HepG2 (cell line): ENCODE data around the gene FOSL2. TPM values are rescaled to one million over a fixed set of nuclear protein-coding genes. Genes with fewer than 3 reads are reported as not detected.

Source experiments
- CHD4 ChIP-seq: fragments of 200-600 bp; sonication (generic); IDR thresholded peaks from 2 replicates; pipeline ENCODE4 v1.7.0; 2017; ENCODE audit warnings: mild to moderate bottlenecking, low read length, borderline replicate concordance
- HOXA7 ChIP-seq: sonication (generic); formaldehyde crosslinking; IDR thresholded peaks from 2 replicates; pipeline ENCODE4 v1.8.1; 2022; ENCODE audit warnings: mild to moderate bottlenecking, missing genetic modification reagents, moderate library complexity
- PCBP1 ChIP-seq: fragments of 200-400 bp; formaldehyde crosslinking; IDR thresholded peaks from 2 replicates; pipeline ENCODE4 v1.6.1; 2017; ENCODE audit warnings: mild to moderate bottlenecking, low read depth, low read length, borderline replicate concordance
- REL ChIP-seq: sonication (generic); formaldehyde crosslinking; conservative IDR thresholded peaks from 2 replicates; pipeline ENCODE4 v1.8.0; 2022; ENCODE audit warnings: mild to moderate bottlenecking, missing genetic modification reagents, moderate library complexity
- REPIN1 ChIP-seq: sonication (generic); formaldehyde crosslinking; IDR thresholded peaks from 2 replicates; pipeline ENCODE4 v1.8.0; 2022; ENCODE audit warnings: missing genetic modification reagents, low read depth, mild to moderate bottlenecking, borderline replicate concordance
- SNAPC2 ChIP-seq: sonication (generic); formaldehyde crosslinking; IDR thresholded peaks from 2 replicates; pipeline ENCODE4 v1.8.1; 2022; ENCODE audit warnings: mild to moderate bottlenecking, missing genetic modification reagents
- ZNF263 ChIP-seq: sonication (generic); formaldehyde crosslinking; IDR thresholded peaks from 2 replicates; pipeline ENCODE4 v1.4.0; 2020; ENCODE audit warnings: missing genetic modification reagents
- polyA plus RNA-seq, 8 experiments: library from polyadenylated mRNA; depleted of rRNA in 3 of 8; stranded (reverse) in 7 of 8; unstranded in 1 of 8; fragments of >200 nt; fragmentation: Illumina TruSeq in 4 of 8; extraction: Trizol in 4 of 8; gene quantifications; 2 replicates each; pipeline versions ENCODE4 v1.2.1 to v1.2.3, GENCODE V29; 2011 to 2016; ENCODE audit warnings: low read depth in 4 of 8, missing spikeins in 1 of 8, mixed read lengths in 1 of 8; ENCODE audit not compliant: insufficient read depth in 1 of 8
- total RNA-seq, 5 experiments: library from RNA; depleted of rRNA; stranded (reverse); fragments of >200 nt; fragmentation: Illumina TruSeq; extraction: Trizol; gene quantifications; 2 replicates each; pipeline ENCODE4 v1.2.3, GENCODE V29; 2016; ENCODE audit warnings: low read depth in 1 of 5
- TF ChIP-seq, protein P1 (sequence below): IDR thresholded peaks from 2 replicates; pipeline ENCODE4 v1.6.1; 2016
- TF ChIP-seq, protein P2 (sequence below): sonication (generic); formaldehyde crosslinking; conservative IDR thresholded peaks from 2 replicates; pipeline ENCODE4 v1.5.0; 2020; ENCODE audit warnings: missing genetic modification reagents
- TF ChIP-seq, protein P3 (sequence below): sonication (generic); formaldehyde crosslinking; IDR thresholded peaks from 2 replicates; pipeline ENCODE4 v1.5.0; 2020; ENCODE audit warnings: missing genetic modification reagents
- TF ChIP-seq, protein P4 (sequence below): sonication (generic); formaldehyde crosslinking; IDR thresholded peaks from 2 replicates; pipeline ENCODE4 v1.4.0; 2020; ENCODE audit warnings: missing genetic modification reagents
- TF ChIP-seq, protein P5 (sequence below): sonication (generic); formaldehyde crosslinking; IDR thresholded peaks from 2 replicates; pipeline ENCODE4 v1.5.1; 2020; ENCODE audit warnings: mild to moderate bottlenecking, missing genetic modification reagents
- TF ChIP-seq, protein P6 (sequence below): sonication (generic); formaldehyde crosslinking; IDR thresholded peaks from 2 replicates; pipeline ENCODE4 v1.4.0; 2020; ENCODE audit warnings: missing genetic modification reagents, borderline replicate concordance

Gene FOSL2
- total and polyA plus RNA-seq, 2 of the 13 experiments (the other 11 are each of a cell fraction or from before 2014, with no cell fraction given), result 3.4 to 18.1 TPM

DNA sequence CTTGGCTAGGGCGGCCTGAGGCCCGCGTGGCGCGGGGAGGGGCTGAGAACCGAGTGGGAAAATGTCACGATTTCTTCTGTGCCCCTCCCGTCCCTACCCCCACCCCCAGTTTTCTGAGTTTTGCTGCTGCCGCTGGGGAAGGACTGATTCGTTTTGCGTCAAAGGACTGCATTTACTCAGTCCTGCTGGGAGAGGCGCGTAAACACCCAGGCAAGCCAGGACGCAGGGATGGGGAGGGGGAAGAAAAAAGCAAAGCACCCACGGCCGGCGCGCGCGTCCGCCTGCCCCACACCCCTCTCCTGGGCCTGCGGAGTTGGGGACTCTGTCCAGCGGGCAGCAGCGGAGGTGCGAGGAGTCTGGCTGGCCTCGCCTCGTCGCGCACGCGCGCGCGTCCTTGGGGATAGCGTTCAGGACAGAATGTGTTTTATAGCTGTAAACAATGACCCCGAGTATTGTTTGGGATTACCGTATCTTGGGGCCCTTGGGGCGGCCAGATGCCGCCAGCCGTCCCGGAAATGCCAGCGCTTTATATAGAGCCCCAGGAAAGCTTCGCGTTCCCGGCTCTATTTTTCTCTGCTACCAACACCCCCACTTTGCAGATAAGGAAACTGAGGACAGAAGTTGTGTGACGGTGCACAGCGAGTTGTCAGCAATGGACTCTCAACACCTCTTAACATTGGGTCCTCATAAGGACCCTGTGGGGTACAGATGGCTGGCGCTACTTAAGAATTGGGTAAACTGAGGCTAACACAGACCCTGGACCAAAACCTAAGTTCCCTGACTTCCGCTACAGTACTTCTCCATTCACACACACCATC, 1.7 kb upstream of the FOSL2 start (continued):
- TF ChIP-seq, protein P1, sequence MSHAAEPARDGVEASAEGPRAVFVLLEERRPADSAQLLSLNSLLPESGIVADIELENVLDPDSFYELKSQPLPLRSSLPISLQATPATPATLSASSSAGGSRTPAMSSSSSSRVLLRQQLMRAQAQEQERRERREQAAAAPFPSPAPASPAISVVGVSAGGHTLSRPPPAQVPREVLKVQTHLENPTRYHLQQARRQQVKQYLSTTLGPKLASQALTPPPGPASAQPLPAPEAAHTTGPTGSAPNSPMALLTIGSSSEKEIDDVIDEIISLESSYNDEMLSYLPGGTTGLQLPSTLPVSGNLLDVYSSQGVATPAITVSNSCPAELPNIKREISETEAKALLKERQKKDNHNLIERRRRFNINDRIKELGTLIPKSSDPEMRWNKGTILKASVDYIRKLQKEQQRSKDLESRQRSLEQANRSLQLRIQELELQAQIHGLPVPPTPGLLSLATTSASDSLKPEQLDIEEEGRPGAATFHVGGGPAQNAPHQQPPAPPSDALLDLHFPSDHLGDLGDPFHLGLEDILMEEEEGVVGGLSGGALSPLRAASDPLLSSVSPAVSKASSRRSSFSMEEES (CRISPR knock-in tag), result no peak
- TF ChIP-seq ZNF263 (CRISPR knock-in tag), result peak; percentile 72
- TF ChIP-seq, protein P2, sequence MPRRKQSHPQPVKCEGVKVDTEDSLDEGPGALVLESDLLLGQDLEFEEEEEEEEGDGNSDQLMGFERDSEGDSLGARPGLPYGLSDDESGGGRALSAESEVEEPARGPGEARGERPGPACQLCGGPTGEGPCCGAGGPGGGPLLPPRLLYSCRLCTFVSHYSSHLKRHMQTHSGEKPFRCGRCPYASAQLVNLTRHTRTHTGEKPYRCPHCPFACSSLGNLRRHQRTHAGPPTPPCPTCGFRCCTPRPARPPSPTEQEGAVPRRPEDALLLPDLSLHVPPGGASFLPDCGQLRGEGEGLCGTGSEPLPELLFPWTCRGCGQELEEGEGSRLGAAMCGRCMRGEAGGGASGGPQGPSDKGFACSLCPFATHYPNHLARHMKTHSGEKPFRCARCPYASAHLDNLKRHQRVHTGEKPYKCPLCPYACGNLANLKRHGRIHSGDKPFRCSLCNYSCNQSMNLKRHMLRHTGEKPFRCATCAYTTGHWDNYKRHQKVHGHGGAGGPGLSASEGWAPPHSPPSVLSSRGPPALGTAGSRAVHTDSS (CRISPR knock-in tag), result no peak
- TF ChIP-seq REPIN1 (CRISPR knock-in tag), result peak; percentile 39; the same call in 1 of the 2 replicates
- peak; percentile 81; the same call in 1 of the 2 replicates for TF ChIP-seq PCBP1
- peak; percentile 49; the same call in 1 of the 2 replicates for TF ChIP-seq REL (CRISPR knock-in tag)
- TF ChIP-seq, protein P3, sequence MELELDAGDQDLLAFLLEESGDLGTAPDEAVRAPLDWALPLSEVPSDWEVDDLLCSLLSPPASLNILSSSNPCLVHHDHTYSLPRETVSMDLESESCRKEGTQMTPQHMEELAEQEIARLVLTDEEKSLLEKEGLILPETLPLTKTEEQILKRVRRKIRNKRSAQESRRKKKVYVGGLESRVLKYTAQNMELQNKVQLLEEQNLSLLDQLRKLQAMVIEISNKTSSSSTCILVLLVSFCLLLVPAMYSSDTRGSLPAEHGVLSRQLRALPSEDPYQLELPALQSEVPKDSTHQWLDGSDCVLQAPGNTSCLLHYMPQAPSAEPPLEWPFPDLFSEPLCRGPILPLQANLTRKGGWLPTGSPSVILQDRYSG (CRISPR knock-in tag), result peak; percentile 88; the same call in 1 of the 2 replicates
- TF ChIP-seq SNAPC2 (CRISPR knock-in tag), result peak; percentile 85
- TF ChIP-seq, protein P4, sequence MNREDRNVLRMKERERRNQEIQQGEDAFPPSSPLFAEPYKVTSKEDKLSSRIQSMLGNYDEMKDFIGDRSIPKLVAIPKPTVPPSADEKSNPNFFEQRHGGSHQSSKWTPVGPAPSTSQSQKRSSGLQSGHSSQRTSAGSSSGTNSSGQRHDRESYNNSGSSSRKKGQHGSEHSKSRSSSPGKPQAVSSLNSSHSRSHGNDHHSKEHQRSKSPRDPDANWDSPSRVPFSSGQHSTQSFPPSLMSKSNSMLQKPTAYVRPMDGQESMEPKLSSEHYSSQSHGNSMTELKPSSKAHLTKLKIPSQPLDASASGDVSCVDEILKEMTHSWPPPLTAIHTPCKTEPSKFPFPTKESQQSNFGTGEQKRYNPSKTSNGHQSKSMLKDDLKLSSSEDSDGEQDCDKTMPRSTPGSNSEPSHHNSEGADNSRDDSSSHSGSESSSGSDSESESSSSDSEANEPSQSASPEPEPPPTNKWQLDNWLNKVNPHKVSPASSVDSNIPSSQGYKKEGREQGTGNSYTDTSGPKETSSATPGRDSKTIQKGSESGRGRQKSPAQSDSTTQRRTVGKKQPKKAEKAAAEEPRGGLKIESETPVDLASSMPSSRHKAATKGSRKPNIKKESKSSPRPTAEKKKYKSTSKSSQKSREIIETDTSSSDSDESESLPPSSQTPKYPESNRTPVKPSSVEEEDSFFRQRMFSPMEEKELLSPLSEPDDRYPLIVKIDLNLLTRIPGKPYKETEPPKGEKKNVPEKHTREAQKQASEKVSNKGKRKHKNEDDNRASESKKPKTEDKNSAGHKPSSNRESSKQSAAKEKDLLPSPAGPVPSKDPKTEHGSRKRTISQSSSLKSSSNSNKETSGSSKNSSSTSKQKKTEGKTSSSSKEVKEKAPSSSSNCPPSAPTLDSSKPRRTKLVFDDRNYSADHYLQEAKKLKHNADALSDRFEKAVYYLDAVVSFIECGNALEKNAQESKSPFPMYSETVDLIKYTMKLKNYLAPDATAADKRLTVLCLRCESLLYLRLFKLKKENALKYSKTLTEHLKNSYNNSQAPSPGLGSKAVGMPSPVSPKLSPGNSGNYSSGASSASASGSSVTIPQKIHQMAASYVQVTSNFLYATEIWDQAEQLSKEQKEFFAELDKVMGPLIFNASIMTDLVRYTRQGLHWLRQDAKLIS (CRISPR knock-in tag), result 0 out of 2 replicates have a peak, but pooled peaks have one; percentile 16
- peak; percentile 95 for TF ChIP-seq CHD4
- TF ChIP-seq, protein P5, sequence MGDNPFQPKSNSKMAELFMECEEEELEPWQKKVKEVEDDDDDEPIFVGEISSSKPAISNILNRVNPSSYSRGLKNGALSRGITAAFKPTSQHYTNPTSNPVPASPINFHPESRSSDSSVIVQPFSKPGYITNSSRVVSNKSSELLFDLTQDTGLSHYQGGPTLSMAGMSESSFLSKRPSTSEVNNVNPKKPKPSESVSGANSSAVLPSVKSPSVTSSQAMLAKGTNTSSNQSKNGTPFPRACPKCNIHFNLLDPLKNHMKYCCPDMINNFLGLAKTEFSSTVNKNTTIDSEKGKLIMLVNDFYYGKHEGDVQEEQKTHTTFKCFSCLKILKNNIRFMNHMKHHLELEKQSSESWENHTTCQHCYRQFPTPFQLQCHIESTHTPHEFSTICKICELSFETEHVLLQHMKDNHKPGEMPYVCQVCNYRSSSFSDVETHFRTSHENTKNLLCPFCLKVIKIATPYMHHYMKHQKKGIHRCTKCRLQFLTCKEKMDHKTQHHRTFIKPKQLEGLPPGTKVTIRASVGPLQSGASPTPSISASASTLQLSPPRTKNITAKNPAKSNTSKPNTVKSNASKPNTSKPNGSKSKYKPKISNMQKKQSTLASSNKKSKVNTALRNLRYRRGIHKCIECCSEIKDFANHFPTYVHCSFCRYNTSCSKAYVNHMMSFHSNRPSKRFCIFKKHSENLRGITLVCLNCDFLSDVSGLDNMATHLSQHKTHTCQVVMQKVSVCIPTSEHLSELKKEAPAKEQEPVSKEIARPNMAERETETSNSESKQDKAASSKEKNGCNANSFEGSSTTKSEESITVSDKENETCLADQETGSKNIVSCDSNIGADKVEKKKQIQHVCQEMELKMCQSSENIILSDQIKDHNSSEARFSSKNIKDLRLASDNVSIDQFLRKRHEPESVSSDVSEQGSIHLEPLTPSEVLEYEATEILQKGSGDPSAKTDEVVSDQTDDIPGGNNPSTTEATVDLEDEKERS, result peak; percentile 53; the same call in 1 of the 2 replicates
- TF ChIP-seq, protein P6, sequence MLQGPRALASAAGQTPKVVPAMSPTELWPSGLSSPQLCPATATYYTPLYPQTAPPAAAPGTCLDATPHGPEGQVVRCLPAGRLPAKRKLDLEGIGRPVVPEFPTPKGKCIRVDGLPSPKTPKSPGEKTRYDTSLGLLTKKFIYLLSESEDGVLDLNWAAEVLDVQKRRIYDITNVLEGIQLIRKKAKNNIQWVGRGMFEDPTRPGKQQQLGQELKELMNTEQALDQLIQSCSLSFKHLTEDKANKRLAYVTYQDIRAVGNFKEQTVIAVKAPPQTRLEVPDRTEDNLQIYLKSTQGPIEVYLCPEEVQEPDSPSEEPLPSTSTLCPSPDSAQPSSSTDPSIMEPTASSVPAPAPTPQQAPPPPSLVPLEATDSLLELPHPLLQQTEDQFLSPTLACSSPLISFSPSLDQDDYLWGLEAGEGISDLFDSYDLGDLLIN (CRISPR knock-in tag), result 0 out of 2 replicates have a peak, but pooled peaks have one; percentile 5
- TF ChIP-seq HOXA7 (CRISPR knock-in tag), result no peak
